ENCODE measurements around the gene SELENOK. TPM values are rescaled to one million over a fixed set of nuclear protein-coding genes. Genes with fewer than 3 reads are reported as not detected.

SELENOK gene
- polyA plus RNA-seq, 1 donor from 2014 or later, result 136 TPM

- Histone ChIP-seq H4K20me1 (ENCODE audit: insufficient read depth) (no peaks in the 10 kb centered on the region), H3F3A (ENCODE audit: insufficient read depth, low read length, poor library complexity, severe bottlenecking) (no peaks in the 10 kb centered on the region), H3K4me2 (ENCODE audit: low read length) (no peak overlapping the region), H3K27ac (ENCODE audit: low read length) (no peak overlapping the region), H3K9me3 (ENCODE audit: low read length) (no peaks in the 10 kb centered on the region), H3K4me3 (ENCODE audit: low read length) (peak overlapping the region; percentile 70), H3K79me2 (replicated peaks; ENCODE audit: insufficient read depth, low read length) (no peaks in the 10 kb centered on the region), H3K27me3 (ENCODE audit: insufficient read depth, low read depth, low read length) (peaks cover 34% of the 10 kb centered on the region), H3K36me3 (ENCODE audit: insufficient read depth, low read length) (no peaks in the 10 kb centered on the region), H2AFZ (ENCODE audit: low read depth, low read length) (no peak overlapping the region), H3K9ac (ENCODE audit: low read length) (peak overlapping the region; percentile 50), H3K9me2 (ENCODE audit: insufficient read depth, low read length) (no peaks in the 10 kb centered on the region)
- TF ChIP-seq MXI1 (conservative IDR thresholded peaks at IDR 0.05; ENCODE audit: poor library complexity, severe bottlenecking), result no peak
- no peak for TF ChIP-seq TAF1 (IDR thresholded peaks at IDR 0.05; ENCODE audit: low read depth)
Measured at GRCh38 chr3:53846851-53847155, 44.9 kb downstream of the SELENOK start.

- H2AFZ ChIP-seq (ENCODE audit: low read depth, low read length), result no peak within 1 kb of the TSS
Measured at GRCh38 chr3:53846134-53846850, 45.4 kb downstream of the SELENOK start, which contains the start of the genes CHDH and IL17RB. Gene CHDH, minus strand, starts transcription at chr3:53846419. Its CDS starts 22,411 bp downstream, at chr3:53824008. Gene IL17RB, plus strand, starts transcription at chr3:53846568. Its CDS starts 21 bp downstream, at chr3:53846589.

More at GRCh38 chr3:53846134-53846850, 45.4 kb downstream of the SELENOK start, which contains the start of the genes CHDH and IL17RB:
- no peaks in the 10 kb centered on the region for H3K9me3 ChIP-seq (ENCODE audit: low read length)
- H3K36me3 ChIP-seq (ENCODE audit: insufficient read depth, low read length), result no peaks in the 10 kb centered on the region
- H3K27ac ChIP-seq (ENCODE audit: low read length), result no peak within 1 kb of the TSS
- peaks cover 34% of the 10 kb centered on the region for H3K27me3 ChIP-seq (ENCODE audit: insufficient read depth, low read depth, low read length)
- no peaks in the 10 kb centered on the region for H4K20me1 ChIP-seq (ENCODE audit: insufficient read depth)
- no peaks in the 10 kb centered on the region for H3K9me2 ChIP-seq (ENCODE audit: insufficient read depth, low read length)
- no peaks in the 10 kb centered on the region for H3K79me2 ChIP-seq (replicated peaks; ENCODE audit: insufficient read depth, low read length)
- H3K4me2 ChIP-seq (ENCODE audit: low read length), result peak within 1 kb of the TSS; percentile 51
- TF ChIP-seq RAD21 (conservative IDR thresholded peaks at IDR 0.05) (no peak), CTCF (IDR thresholded peaks at IDR 0.05; ENCODE audit: poor library complexity, severe bottlenecking) (no peak), TAF1 (IDR thresholded peaks at IDR 0.05; ENCODE audit: low read depth) (no peak), REST (IDR thresholded peaks at IDR 0.05; ENCODE audit: borderline replicate concordance) (no peak), MXI1 (conservative IDR thresholded peaks at IDR 0.05; ENCODE audit: poor library complexity, severe bottlenecking) (peak; percentile 92), EP300 (conservative IDR thresholded peaks at IDR 0.05; ENCODE audit: poor library complexity, severe bottlenecking) (no peak), EZH2 (IDR thresholded peaks at IDR 0.05; ENCODE audit: borderline replicate concordance, insufficient read depth, low read length, poor library complexity, severe bottlenecking) (no peak), SMC3 (conservative IDR thresholded peaks at IDR 0.05; ENCODE audit: poor library complexity) (peak; percentile 29), POLR2AphosphoS5 (IDR thresholded peaks at IDR 0.05) (no peak)
- peak within 1 kb of the TSS; percentile 70 for H3K4me3 ChIP-seq (ENCODE audit: low read length)
- H3F3A ChIP-seq (ENCODE audit: insufficient read depth, low read length, poor library complexity, severe bottlenecking), result no peaks in the 10 kb centered on the region
- H3K9ac ChIP-seq (ENCODE audit: low read length), result peak within 1 kb of the TSS; percentile 50
